HL-60 (cell line): Measurements from ENCODE around the gene PALLD.

ENCODE experiments used
- GABPA ChIP-seq: IDR thresholded peaks from 2 replicates; pipeline ENCODE4 v1.6.1; 2012; ENCODE audit warnings: low read depth
- POLR2AphosphoS5 ChIP-seq: IDR thresholded peaks from 2 replicates; pipeline ENCODE4 v1.6.1; 2012; ENCODE audit warnings: low read depth
- SPI1 ChIP-seq: IDR thresholded peaks from 2 replicates; pipeline ENCODE4 v1.6.1; 2012; ENCODE audit warnings: low read depth, mild to moderate bottlenecking, borderline replicate concordance
- TF ChIP-seq, protein P1 (sequence below): IDR thresholded peaks from one replicate; pipeline ENCODE4 v1.5.1; 2011; ENCODE audit warnings: low read length, control low read depth, inconsistent platforms; ENCODE audit not compliant: insufficient read depth
- TF ChIP-seq, protein P2 (sequence below): IDR thresholded peaks from 2 replicates; pipeline ENCODE4 v1.6.1; 2012; ENCODE audit warnings: low read depth; ENCODE audit not compliant: insufficient replicate concordance

DNA sequence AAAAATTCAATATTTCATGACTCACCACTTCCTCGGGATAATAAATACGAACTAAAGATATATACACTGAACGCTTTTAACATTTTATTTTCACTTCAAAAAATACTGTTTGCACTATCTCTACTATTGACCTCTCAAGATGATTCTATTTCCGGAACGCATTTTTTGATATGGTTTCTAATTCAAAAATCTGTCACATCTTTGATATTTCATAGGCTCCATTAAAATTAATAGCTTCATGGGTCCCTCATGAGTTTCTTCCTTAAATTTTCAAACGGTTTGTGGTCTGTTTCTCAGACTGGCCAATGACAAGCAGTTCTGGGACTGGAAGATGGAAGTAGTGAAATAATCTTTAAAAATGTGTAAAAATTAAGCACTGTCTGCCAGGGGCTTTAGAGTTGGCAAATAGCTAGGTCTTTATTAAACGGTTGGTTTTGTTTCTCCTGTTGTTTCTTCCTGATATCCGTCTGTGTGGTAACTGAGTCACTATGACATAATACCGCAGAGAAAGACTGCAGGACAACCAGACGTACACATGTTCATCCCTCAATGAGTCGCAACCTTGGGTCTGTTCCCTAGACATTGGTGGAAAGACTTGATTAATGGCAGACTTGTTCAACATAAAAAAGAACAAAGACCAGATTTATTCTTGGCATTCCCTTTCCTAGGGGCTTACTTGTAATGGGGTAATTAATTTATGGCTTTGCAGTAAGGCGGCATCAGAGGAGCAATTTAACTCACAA lies 133.8 kb downstream of the PALLD start:
- TF ChIP-seq GABPA = no peak
- TF ChIP-seq, protein P1, sequence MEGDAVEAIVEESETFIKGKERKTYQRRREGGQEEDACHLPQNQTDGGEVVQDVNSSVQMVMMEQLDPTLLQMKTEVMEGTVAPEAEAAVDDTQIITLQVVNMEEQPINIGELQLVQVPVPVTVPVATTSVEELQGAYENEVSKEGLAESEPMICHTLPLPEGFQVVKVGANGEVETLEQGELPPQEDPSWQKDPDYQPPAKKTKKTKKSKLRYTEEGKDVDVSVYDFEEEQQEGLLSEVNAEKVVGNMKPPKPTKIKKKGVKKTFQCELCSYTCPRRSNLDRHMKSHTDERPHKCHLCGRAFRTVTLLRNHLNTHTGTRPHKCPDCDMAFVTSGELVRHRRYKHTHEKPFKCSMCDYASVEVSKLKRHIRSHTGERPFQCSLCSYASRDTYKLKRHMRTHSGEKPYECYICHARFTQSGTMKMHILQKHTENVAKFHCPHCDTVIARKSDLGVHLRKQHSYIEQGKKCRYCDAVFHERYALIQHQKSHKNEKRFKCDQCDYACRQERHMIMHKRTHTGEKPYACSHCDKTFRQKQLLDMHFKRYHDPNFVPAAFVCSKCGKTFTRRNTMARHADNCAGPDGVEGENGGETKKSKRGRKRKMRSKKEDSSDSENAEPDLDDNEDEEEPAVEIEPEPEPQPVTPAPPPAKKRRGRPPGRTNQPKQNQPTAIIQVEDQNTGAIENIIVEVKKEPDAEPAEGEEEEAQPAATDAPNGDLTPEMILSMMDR = no peak
- no peak for TF ChIP-seq POLR2AphosphoS5
- TF ChIP-seq, protein P2, sequence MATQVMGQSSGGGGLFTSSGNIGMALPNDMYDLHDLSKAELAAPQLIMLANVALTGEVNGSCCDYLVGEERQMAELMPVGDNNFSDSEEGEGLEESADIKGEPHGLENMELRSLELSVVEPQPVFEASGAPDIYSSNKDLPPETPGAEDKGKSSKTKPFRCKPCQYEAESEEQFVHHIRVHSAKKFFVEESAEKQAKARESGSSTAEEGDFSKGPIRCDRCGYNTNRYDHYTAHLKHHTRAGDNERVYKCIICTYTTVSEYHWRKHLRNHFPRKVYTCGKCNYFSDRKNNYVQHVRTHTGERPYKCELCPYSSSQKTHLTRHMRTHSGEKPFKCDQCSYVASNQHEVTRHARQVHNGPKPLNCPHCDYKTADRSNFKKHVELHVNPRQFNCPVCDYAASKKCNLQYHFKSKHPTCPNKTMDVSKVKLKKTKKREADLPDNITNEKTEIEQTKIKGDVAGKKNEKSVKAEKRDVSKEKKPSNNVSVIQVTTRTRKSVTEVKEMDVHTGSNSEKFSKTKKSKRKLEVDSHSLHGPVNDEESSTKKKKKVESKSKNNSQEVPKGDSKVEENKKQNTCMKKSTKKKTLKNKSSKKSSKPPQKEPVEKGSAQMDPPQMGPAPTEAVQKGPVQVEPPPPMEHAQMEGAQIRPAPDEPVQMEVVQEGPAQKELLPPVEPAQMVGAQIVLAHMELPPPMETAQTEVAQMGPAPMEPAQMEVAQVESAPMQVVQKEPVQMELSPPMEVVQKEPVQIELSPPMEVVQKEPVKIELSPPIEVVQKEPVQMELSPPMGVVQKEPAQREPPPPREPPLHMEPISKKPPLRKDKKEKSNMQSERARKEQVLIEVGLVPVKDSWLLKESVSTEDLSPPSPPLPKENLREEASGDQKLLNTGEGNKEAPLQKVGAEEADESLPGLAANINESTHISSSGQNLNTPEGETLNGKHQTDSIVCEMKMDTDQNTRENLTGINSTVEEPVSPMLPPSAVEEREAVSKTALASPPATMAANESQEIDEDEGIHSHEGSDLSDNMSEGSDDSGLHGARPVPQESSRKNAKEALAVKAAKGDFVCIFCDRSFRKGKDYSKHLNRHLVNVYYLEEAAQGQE = no peak
- TF ChIP-seq SPI1 = no peak
